Breast epithelium (tissue), 4 donors: Measurements from ENCODE around the gene HES5. TPM values are rescaled to one million over a fixed set of nuclear protein-coding genes. Genes with fewer than 3 reads are reported as not detected.

Experiments used
- DNase-seq, 2 donors: peaks; one replicate each; pipeline ENCODE4 v3.0.0-alpha.2; 2019; ENCODE audit warnings: low spot score in 2 of 2
- H3K27ac ChIP-seq, 2 donors: fragments of 200-600 bp; sonication (generic) in 1 of 2; one replicate each; pipeline ENCODE4 v1.5.1; 2016 to 2019; ENCODE audit warnings: mild to moderate bottlenecking in 1 of 2
- H3K27me3 ChIP-seq, 2 donors: fragments of 200-600 bp; sonication (generic) in 1 of 2; one replicate each; pipeline versions ENCODE4 v1.5.1 to v1.6.0; 2017 to 2019; ENCODE audit warnings: control low read depth in 1 of 2, mild to moderate bottlenecking in 1 of 2
- H3K36me3 ChIP-seq: fragments of 200-600 bp; one replicate; pipeline ENCODE4 v1.5.1; 2019
- H3K4me1 ChIP-seq, 2 donors: fragments of 200-600 bp; sonication (generic); one replicate each; pipeline ENCODE4 v1.5.1; 2016 to 2019; ENCODE audit warnings: control low read depth in 1 of 2
- H3K4me3 ChIP-seq, 3 donors: fragments of 200-600 bp; sonication (generic); 1 replicate in 2 of 3; 2 replicates in 1 of 3; pipeline ENCODE4 v1.5.1; 2016 to 2019; ENCODE audit warnings: mild to moderate bottlenecking in 3 of 3, moderate library complexity in 2 of 3
- H3K9me3 ChIP-seq, 2 donors: fragments of 200-600 bp; sonication (generic) in 1 of 2; one replicate each; pipeline ENCODE4 v1.5.1; 2016 to 2019; ENCODE audit warnings: control low read depth in 1 of 2
- CTCF ChIP-seq, 3 donors: fragments of 450-650 bp; IDR thresholded peaks; one replicate each; pipeline ENCODE4 v1.5.1; 2016 to 2017; ENCODE audit warnings: antibody characterized with exemption in 3 of 3, mild to moderate bottlenecking in 3 of 3, moderate library complexity in 3 of 3
- POLR2A ChIP-seq: fragments of 450-650 bp; IDR thresholded peaks from one replicate; pipeline ENCODE4 v1.6.1; 2016; ENCODE audit warnings: antibody characterized with exemption, mild to moderate bottlenecking, moderate library complexity
- POLR2AphosphoS5 ChIP-seq, 3 donors: sonication (generic); formaldehyde crosslinking; IDR thresholded peaks; one replicate each; pipeline ENCODE4 v1.6.1; 2017; ENCODE audit warnings: antibody characterized with exemption in 3 of 3
- intact Hi-C: fragments of 100-400 bp; cut with DNase I; formaldehyde crosslinking; loops from one replicate; pipeline ENCODE4 v1.15.1; 2023; ENCODE audit warnings: low total_unique reads
- total RNA-seq, 3 donors: library from RNA; depleted of rRNA; stranded (reverse); fragments of >200 nt; gene quantifications; one replicate each; pipeline ENCODE4 v1.1.0, GENCODE V29; 2016

Gene HES5
- total RNA-seq, 3 donors from 2014 or later, result not detected

GRCh38 chr1:2563205-2563604 is 33.1 kb upstream of the HES5 start:
- intact Hi-C loops, result no loop called here
- H3K27ac ChIP-seq, result no peak overlapping the region
- no peak overlapping the region for H3K4me3 ChIP-seq
- DNase-seq, result no peak
- H3K9me3 ChIP-seq, result no peaks in the 10 kb centered on the region
- no peaks in the 10 kb centered on the region for H3K36me3 ChIP-seq
- no peaks in the 10 kb centered on the region for H3K4me1 ChIP-seq
- peaks cover 0 to 7% of the 10 kb centered on the region in 2 donors for H3K27me3 ChIP-seq
- TF ChIP-seq CTCF (IDR thresholded peaks at IDR 0.05), result no peak

GRCh38 chr1:2561898-2562895 is 32.1 kb upstream of the HES5 start:
- no peak overlapping the region for H3K27ac ChIP-seq
- no peaks in the 10 kb centered on the region for H3K36me3 ChIP-seq
- DNase-seq, result no peak
- H3K4me3 ChIP-seq, result no peak overlapping the region
- peaks cover 7 to 8% of the 10 kb centered on the region in 2 donors for H3K4me1 ChIP-seq
- H3K9me3 ChIP-seq, result no peaks in the 10 kb centered on the region
- intact Hi-C loops, result no loop called here
- TF ChIP-seq CTCF (IDR thresholded peaks at IDR 0.05) (peak in 2 of 3 donors; percentile 16 to 26), POLR2A (no peak), POLR2AphosphoS5 (IDR thresholded peaks at IDR 0.05) (no peak)
- H3K27me3 ChIP-seq, result peaks cover 0 to 5% of the 10 kb centered on the region in 2 donors

GRCh38 chr1:2561446-2561845 is 31.4 kb upstream of the HES5 start:
- peaks cover 9 to 12% of the 10 kb centered on the region in 2 donors for H3K4me1 ChIP-seq
- no peaks in the 10 kb centered on the region for H3K36me3 ChIP-seq
- DNase-seq, result no peak
- no peak overlapping the region for H3K27ac ChIP-seq
- intact Hi-C loops, result no loop called here
- no peak overlapping the region for H3K4me3 ChIP-seq
- H3K27me3 ChIP-seq, result peaks cover 0 to 4% of the 10 kb centered on the region in 2 donors
- no peaks in the 10 kb centered on the region for H3K9me3 ChIP-seq
- no peak for TF ChIP-seq POLR2AphosphoS5 (IDR thresholded peaks at IDR 0.05)
- TF ChIP-seq CTCF (IDR thresholded peaks at IDR 0.05), result no peak
- TF ChIP-seq POLR2A, result no peak

- intact Hi-C loops, result no loop called here
- Histone ChIP-seq H3K4me1 (peaks cover 10 to 13% of the 10 kb centered on the region in 2 donors), H3K4me3 (no peak overlapping the region), H3K36me3 (no peaks in the 10 kb centered on the region), H3K27ac (no peak overlapping the region), H3K27me3 (no peaks in the 10 kb centered on the region), H3K9me3 (no peaks in the 10 kb centered on the region)
- TF ChIP-seq CTCF (IDR thresholded peaks at IDR 0.05), result no peak
- TF ChIP-seq POLR2A, result no peak
- TF ChIP-seq POLR2AphosphoS5 (IDR thresholded peaks at IDR 0.05), result no peak
- no peak for DNase-seq
Measured at GRCh38 chr1:2560299-2561073, 30.4 kb upstream of the HES5 start.
